ENCODE results near the gene MTMR2. TPM values are rescaled to one million over a fixed set of nuclear protein-coding genes. Genes with fewer than 3 reads are reported as not detected.
"Not testable (repeated sequence)": the region's sequence is repeated elsewhere in the genome, so short reads cannot be mapped to it uniquely, and the experiment has no call there.

Gene MTMR2
- total RNA-seq, 1 donor from 2014 or later: 24.1 TPM

DNA sequence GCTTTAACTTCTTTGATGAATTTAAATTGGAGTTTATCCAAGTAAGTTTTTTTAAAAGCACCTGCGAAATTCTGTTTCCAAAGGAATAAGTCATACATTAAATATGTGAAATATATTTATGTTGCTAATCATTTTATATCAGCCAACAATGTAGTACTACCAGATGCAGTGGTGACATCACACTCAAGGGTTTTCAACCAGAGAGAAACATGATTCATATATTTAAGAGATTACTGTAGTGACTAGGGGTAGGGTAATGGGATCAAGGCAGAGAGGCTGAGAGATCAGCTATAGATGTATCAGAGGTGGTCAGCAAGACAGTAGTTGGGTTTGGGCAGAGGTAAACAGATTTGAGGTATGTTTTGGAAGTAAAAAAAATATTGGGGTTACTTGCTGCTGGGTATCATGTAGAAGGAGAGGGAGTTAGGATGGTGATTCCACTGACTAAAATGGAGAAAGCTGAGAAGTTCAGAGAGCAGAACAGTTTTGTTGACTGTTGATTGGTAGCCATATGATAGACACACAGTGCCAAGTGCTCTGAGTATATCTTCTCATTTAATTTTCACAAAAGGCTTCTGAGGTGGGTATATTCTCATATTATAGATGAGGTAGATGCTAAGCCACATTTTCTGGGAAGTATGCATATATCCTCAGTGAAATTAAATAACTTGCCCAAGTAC, 94.2 kb downstream of the MTMR2 start:
- intact Hi-C loops (cut with micrococcal nuclease): no loop called here

DNA sequence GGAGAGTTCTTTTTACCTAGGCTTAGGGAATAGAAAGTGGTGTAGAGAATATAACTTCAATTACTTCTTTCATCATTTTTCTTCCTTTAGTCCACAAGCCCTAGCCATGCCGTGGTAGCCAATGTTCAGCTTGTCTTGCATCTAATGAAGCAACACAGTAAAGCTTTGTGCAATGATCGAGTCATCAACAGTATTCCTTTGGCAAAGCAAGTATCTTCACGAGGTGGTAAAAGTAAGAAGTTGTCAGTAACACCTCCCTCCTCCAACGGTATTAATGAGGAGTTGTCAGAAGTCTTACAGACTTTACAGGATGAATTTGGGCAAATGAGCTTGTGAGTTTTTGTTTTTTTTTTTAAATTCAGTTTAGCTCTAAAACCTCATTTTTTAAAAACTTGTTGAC, 96.2 kb downstream of the MTMR2 start:
- intact Hi-C loops (cut with micrococcal nuclease): no loop called here

DNA sequence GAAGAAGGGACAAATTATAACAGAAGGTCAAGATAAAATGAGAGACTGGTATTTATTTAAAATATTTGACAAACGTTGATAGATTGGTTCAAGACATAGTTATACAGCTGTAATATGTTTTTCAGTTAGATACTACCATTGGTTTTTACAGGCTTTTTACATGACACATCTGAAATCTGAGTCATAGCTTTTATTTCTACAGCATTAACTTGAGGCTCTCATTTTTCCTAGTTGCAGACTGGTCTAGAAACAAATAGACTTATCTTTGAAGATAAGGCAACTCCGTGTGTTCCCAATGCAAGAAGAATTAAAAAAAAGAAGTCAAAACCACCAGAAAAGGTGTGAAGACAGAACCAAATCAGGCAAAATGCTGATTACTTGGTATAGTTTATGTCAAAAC, 102.3 kb downstream of the MTMR2 start:
- intact Hi-C loops (cut with micrococcal nuclease): no loop called here

DNA sequence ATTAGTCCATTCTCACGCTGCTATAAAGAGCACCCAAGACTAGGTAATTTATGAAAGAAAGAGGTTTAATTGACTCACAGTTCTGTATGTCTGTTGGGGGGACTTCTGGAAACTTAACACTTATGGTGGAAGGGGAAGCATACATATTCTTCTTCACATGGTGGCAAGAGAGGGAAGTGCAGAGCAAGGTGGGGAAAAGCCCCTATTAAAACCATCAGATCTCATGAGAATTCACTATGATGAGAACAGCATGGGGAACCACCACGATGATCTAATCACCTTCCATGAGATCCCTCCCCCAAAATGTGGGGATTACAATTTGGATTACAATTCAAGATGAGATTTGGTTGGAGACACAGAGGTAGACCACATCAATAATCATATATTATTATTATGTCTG, 107.9 kb downstream of the MTMR2 start:
- intact Hi-C loops (cut with micrococcal nuclease): no loop called here

DNA sequence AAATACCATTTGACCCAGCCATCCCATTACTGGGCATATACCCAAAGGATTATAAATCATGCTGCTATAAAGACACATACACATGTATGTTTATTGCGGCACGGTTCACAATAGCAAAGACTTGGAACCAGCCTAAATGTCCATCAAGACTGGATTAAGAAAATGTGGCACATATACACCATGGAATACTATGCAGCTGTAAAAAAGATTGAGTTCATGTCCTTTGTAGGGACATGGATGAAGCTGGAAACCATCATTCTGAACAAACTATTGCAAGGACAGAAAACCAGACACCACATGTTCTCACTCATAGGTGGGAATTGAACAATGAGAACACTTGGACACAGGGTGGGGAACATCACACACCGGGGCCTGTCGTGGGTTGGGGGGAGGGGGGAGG, 112.9 kb downstream of the MTMR2 start:
- intact Hi-C loops (cut with micrococcal nuclease): not testable (repeated sequence)

DNA sequence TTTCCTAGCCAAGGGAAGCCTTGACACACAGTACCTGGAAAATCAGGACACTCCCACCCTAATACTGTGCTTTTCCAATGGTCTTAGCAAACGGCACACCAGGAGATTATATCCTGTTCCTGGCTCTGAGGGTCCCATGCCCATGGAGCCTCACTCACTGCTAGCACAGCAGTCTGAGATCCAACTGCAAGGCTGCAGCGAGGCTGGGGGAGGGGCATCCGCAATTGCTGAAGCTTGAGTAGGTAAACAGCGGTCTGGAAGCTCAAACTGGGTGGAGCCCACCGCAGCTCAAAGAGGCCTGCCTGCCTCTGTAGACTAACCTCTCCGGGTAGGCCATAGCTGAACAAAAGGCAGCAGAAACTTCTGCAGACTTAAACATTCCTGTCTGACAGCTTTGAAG, 117.4 kb downstream of the MTMR2 start:
- intact Hi-C loops (cut with micrococcal nuclease): not testable (repeated sequence)

DNA sequence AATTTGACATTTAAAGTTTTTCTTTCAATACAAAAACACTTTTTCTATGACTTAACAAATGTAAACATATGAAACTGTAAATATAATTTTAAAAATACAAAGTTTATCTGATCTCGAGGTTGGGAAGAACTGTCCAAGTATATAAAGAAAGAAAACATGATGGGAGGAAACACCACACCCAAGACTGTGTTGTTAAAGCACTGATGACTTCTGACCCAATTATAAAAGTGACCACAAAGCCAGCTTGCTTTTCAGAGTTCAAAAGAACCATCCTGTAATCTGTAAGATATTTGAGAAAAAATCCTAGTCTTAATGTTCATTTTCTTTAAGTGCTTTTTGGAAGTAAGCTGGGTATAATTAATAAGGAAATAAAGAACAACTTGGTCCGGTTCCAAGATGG, 118.0 kb downstream of the MTMR2 start:
- intact Hi-C loops (cut with micrococcal nuclease): no loop called here

DNA sequence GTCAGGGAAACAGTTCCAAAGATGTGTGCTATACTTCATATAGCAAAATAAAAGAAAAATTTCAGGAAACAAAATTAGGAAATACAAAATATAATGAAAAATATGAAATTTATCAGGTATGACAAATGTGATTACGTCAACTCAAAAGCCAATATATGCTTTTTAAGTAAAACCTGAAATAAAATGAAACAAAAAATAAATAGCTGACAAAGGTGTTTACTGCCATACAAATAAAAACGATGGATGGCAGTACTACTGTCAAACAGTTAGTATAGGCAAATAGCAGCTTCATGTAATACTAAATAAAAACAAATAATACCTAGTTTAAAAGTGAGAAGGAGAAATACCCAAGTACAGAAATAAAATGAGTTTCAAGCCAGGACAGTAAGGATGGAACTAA, 119.9 kb downstream of the MTMR2 start:
- intact Hi-C loops (cut with micrococcal nuclease): no loop called here

DNA sequence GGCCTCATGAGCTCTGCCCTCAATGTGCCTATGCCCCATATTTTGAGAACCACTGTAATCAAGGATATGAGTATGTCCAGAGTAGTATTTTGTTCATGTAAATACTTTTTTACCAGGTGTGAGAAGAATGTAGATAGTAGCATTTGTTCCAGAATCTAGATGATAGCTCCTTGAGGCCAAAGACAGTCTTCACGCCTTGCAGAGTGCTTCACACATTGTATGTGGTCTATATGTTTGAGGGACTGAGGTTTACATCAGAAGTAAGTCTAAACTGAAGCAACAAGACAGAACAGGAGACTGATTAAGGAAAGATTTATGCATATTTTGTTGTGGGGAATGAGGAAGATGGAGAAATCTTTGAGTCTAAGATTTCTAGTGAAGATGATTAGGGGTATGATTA, 121.1 kb downstream of the MTMR2 start:
- intact Hi-C loops (cut with micrococcal nuclease): no loop called here

DNA sequence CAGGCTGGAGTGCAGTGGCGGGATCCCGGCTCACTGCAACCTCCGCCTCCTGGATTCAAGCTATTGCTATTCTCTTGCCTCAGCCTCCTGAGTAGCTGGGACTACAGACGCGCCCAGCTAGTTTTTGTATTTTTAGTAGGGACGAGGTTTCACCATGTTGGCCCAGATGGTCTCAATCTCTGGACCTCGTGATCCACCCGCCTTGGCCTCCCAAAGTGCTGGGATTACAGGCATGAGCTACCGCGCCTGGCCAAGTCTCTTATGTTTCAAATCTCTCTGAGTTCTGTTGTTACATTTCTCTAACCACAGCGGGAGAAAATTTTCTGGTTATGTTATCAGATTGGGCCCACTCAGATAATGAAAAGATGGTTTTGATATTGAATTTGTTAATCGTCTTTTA, 123.5 kb downstream of the MTMR2 start:
- intact Hi-C loops (cut with micrococcal nuclease): no loop called here

DNA sequence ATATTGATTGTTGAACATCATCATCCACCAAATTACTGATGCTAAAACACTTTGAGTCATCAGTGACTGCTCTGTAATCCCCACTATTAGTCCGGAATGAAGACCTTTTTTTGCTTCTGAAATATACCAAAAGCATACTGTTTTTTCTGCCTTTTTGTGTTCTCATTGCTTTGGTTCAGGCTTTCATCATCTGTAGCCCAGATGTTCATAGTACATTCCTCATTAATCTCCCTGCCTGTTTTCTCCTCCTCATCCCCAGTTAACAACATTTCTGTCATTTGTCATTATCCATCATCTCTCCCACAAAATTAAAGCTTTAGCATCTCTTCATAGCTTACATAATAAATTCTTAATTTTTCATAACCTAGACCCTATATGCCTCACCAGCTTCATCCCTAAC, 124.4 kb downstream of the MTMR2 start:
- intact Hi-C loops (cut with micrococcal nuclease): loop anchor here (10.0 kb wide), 1 partner anchor 415 kb away; no protein-coding TSS in a partner anchor

DNA sequence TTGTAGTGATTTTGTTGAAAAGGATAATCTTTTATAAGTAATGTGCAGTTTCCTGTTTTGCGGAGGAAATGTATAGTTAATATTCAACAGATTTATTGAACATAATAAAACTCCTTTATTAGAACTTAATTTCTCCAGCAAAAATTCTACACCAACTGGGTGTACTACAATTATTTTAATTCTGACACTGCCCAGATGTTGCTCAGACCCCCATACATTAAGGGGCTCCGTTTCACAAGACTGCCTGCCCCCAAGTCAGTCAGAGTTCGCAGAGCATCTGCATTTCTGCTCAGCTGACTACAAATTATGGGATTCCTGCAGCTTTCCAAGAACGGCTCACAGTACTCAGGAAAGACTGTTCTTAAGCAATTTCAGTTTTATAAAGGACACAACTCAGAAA, 127.4 kb downstream of the MTMR2 start:
- intact Hi-C loops (cut with micrococcal nuclease): loop anchor here (10.0 kb wide), 1 partner anchor 418 kb away; no protein-coding TSS in a partner anchor

DNA sequence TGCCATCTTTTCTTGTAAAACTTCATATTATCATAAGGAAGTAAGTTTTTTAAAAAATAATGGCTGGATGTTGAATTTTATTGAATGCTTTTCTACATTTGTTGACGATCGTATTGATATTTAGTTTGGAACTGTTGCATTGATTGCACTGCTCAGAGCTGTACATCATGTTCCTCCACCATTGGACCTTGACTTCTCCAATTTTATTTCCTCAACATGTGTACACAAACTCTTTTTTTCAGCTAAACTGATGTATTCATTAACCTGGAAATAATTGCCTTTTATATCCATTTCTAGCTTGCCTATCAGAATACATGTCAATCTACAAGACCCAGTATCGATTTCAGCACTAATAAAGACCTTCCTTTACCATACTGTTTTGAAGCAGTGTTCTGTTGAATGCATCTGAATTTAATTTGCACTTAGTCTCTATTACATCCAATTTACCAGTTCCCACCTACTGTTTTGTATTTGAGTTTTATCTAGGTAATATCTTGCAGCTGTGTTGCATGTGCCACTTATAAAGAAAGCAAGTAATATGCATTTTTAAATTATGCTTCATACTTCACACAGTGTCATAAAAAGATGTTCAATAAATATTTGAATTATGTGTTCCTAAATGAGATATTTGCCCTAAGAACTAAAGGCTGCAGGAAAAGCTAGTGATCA, 128.1 kb downstream of the MTMR2 start:
- intact Hi-C loops (cut with micrococcal nuclease): loop anchor here (10.0 kb wide), 1 partner anchor 419 kb away; no protein-coding TSS in a partner anchor

DNA sequence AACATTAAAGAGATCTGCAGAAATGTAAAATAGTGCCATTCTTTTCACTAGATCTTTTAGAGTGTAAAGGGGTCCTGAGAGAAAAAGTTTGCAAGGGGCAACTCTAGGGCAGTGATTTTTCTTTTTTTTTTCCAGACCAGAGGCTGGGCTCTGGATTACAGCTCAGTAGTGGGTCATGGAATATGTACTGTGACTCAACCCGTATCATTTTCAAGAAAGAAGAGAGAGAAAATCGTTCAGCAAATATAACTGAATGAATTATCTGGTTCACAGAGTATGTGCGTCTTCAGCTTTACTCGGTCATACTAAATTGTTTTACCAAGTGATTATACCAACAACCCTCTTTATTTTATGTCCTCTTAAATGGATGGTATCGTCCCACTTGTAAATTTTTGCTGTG, 129.8 kb downstream of the MTMR2 start:
- intact Hi-C loops (cut with micrococcal nuclease): loop anchor here (5.0 to 10.0 kb wide), 2 partner anchors 268 to 421 kb away; no protein-coding TSS in a partner anchor

DNA sequence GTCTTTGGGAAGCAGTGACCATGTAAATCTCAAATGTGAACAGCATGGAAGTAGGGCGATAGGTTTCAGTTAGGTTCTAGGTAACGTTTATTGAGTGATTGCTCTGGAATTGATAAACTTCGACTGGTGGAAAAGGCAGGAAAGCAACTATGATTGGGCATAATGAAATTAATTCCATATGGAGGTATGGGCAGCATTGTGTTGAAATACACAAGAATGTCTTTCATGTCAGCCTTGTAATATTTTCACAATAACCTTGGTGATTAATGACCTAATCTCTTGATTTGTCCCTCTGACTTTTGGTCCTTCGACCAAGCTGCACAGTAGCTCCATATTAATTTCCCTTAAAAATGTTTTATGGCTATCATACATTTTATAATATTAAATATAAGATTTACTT, 130.8 kb downstream of the MTMR2 start:
- intact Hi-C loops (cut with micrococcal nuclease): loop anchor here (5.0 to 10.0 kb wide), 2 partner anchors 269 to 422 kb away; no protein-coding TSS in a partner anchor

DNA sequence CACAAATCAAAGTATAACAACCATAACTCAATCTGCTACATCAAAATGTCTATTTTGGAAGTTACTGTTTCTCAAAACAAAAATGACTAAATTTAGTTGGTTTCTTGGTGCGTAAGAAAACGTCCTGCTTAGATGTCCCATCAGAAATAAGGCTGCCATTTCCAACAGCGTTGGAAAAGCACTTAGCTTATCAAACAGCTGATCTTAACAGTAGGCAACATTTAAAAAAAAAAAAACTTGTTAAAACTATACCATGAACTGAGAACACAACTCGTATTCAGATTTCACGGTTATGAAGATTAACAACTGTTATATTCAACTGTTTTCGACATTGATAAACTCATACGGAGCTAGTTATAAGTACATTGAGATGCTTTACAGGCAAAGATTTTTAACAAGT, 131.2 kb downstream of the MTMR2 start:
- intact Hi-C loops (cut with micrococcal nuclease): loop anchor here (5.0 to 10.0 kb wide), 2 partner anchors 270 to 422 kb away; no protein-coding TSS in a partner anchor

DNA sequence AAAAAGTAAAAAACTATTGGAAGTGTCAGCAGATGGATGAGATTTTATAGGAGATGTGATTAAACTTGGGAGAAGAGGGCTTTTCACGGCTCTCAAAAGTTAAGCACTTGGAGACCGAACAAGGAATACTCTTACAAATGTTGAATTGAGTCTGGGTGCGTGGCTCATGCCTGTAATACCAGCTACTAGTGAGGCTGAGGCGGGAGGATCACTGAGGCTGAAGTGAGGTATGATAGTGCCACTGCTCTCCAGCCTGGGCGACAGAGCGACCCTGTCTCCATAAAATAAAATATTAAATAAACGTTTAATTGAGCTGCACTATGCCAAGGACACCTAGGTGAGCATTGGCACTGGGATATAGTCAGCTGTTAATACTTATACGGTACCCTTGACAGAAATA, 131.7 kb downstream of the MTMR2 start:
- intact Hi-C loops (cut with micrococcal nuclease): loop anchor here (5.0 to 10.0 kb wide), 2 partner anchors 270 to 423 kb away; no protein-coding TSS in a partner anchor

DNA sequence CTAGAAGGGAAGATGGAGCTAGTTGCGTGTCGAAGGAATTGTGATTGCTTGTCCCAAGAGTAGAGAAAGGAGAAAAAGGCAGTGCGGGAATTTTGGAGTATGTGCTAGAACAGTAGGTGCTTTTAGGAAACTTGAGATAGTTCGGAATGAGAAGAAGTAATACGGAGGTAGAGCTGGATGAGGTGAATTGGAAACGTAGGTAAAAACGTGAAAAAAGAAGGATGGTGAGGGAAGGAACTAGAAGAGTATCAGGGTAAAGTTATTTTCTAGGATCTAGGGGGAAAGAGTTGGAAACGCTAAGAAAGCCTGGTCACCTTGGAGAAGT, 132.2 kb downstream of the MTMR2 start:
- intact Hi-C loops (cut with micrococcal nuclease): loop anchor here (1.0 to 10.0 kb wide), 6 partner anchors 131 to 775 kb away; no protein-coding TSS in a partner anchor

DNA sequence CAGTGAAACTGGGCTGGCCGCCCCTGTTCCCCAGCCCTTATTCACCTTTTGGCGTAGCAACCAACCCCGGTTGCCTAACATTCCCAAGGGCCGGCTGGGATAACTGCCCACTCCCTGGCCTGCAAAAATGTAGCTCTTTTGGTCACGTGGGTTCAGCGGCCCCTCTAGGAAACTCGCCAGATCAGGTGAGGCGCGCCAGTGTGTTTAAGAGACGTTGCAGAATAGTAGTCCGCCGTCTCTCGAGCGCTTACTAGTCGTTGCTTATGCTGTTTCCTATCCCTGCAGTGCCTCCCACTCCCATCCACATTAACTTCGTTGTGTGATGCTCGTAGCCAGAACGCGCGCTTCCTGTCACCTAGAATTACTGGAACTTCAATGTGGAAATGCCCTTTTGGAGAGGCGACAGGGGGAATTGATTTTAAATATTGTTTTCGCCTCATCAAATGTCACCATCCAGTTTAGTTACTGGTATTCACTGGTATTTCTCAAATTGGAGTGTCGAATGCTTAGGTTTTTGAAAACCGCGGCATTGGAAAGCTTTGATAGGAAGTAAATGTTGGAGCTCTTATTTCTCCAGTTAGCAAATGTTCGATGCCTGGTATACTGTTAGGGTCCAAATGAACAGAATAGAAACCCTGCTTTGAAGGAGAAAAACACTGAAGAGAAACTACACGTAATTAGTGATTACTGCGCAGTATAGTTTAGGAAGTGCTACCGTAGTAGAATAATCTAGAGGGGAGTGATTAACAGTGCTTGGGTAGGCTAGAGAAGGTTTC, 132.8 kb downstream of the MTMR2 start:
- intact Hi-C loops (cut with micrococcal nuclease): loop anchor here (1.0 to 10.0 kb wide), 15 partner anchors 91 to 1663 kb away; partner anchors contain the start of genes ANKRD49, CCDC82, MRE11 and PANX1

DNA sequence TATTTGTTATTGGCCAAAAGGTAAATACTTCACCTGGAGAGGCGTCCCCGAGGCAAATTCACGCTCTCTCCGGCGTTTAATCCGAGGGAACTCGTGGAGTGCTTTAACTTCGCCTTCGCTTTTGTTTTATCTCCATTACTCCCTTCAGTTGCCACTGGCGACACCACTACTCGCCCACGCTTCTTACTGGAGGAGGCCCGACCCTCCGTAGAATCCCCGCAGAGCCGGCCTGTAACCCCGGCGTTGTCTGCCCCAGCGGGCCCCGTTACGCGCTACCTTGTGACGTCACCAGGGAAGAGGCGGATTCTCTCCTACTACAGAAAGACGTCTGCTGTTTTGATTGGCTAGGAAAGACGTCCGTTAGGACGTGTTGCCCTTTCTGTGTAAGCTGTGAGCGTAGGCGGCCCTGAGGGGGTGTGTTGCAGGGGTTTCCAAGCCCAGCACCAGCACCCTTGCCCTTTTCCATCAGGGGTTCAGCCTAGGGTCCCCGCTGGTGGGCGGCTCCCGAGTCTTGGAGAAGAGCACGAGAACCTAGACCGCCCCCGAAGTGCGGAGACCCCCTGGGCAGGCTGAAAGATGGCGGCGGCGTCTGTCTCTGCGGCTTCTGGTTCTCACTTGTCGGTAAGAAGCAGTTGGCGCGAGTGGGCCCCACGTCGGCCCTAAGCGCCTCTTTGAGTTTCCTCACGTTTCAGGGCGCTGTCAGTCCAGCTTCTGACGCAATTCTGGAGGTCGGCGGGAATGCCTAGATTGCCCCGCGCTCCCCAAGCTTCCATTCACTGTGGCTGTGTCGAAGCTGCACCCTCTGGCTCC, 133.6 kb downstream of the MTMR2 start, which contains the start of gene CEP57:
CEP57 (plus strand) TSS at position 376 of the 810 bp plus-strand sequence; CDS start at position 577, 201 bp downstream.
- intact Hi-C loops (cut with micrococcal nuclease): loop anchor here (1.0 to 10.0 kb wide), 13 partner anchors 90 to 1662 kb away; partner anchors contain the start of genes ANKRD49, CCDC82, MRE11 and PANX1
